ENCODE measurements around the gene IL20RA. TPM values are rescaled to one million over a fixed set of nuclear protein-coding genes. Genes with fewer than 3 reads are reported as not detected.

IL20RA gene
- total and polyA plus RNA-seq, 2 of the 13 experiments (the other 11 are each of a cell fraction or from before 2014, with no cell fraction given), result not detected

GRCh38 chr6:136968837-136969236, 75.9 kb downstream of the IL20RA start:
- H3K79me2 ChIP-seq (ENCODE audit: insufficient read depth, low read length), result no peaks in the 10 kb centered on the region
- no peaks in the 10 kb centered on the region for H3K9me3 ChIP-seq (ENCODE audit: low read length)
- POLR2A ChIA-PET, result no interaction called here
- H2AFZ ChIP-seq (ENCODE audit: low read length), result no peak overlapping the region
- H3K27me3 ChIP-seq (ENCODE audit: control insufficient read depth in 1 of 2, insufficient read depth in 2 of 2, low read length in 2 of 2), result peaks cover 0 to 7% of the 10 kb centered on the region in 2 experiments; a peak in 1 of 5 replicates
- TF ChIP-seq RAD51 (IDR thresholded peaks at IDR 0.05; ENCODE audit: borderline replicate concordance), result no peak
- TF ChIP-seq DBP (CRISPR knock-in tag; IDR thresholded peaks at IDR 0.05; ENCODE audit: not compliant biosample characterization), result no peak
- TF ChIP-seq TSC22D2 (CRISPR knock-in tag; IDR thresholded peaks at IDR 0.05; ENCODE audit: borderline replicate concordance), result no peak
- H3K4me2 ChIP-seq (ENCODE audit: low read depth, low read length), result no peak overlapping the region
- intact Hi-C loops (cut with micrococcal nuclease; ENCODE audit: unreplicated experiment), result loop anchor here (1.0 to 5.0 kb wide), 4 partner anchors 45 to 672 kb away; no protein-coding TSS in a partner anchor
- no peak for FAIRE-seq
- in situ Hi-C loops (cut with HindIII; ENCODE audit: extremely low pct_ligation_motif_present, low pct_unique_long_range_greater_than_20kb), result loop anchor here (25.0 kb wide), 1 partner anchor 668 kb away; no protein-coding TSS in a partner anchor
- no peak for DNase-seq (ENCODE audit: low spot score)
- no peaks in the 10 kb centered on the region for H3K36me3 ChIP-seq (replicated peaks in 1 of 2; ENCODE audit: control insufficient read depth in 1 of 2, insufficient read depth in 2 of 2, low read length in 2 of 2)
- H3K4me1 ChIP-seq (ENCODE audit: insufficient read depth, low read length), result no peaks in the 10 kb centered on the region
- BruUV-seq (replicated peaks), result no TSS peak
- H4K20me1 ChIP-seq (ENCODE audit: insufficient read depth, low read length), result no peaks in the 10 kb centered on the region
- H3K4me3 ChIP-seq (replicated peaks in 1 of 3; ENCODE audit: insufficient read depth in 1 of 3, low read depth in 2 of 3, low read length in 3 of 3), result no peak overlapping the region
- no peak overlapping the region for H3K9ac ChIP-seq (ENCODE audit: insufficient read depth, low read depth, low read length)
- WGBS (ENCODE audit: low lambda C conversion rate), result 34% methylated on average over 7 of the region's 7 CpGs
- CTCF ChIA-PET (ENCODE audit: low intra/inter-chr PET ratio, low total read pairs), result interaction anchor here (1.1 to 1.3 kb wide), 2 partner anchors 45 to 673 kb away, joined by 3 to 5 read pairs; no protein-coding TSS in a partner anchor
- H3K27ac ChIP-seq (ENCODE audit: extremely low read length, insufficient read depth, low read length), result no peak overlapping the region
- no peak for ATAC-seq

- peak; percentile 69 for DNase-seq (ENCODE audit: low spot score)
- no TSS peak for BruUV-seq (replicated peaks)
- H4K20me1 ChIP-seq (ENCODE audit: insufficient read depth, low read length), result no peaks in the 10 kb centered on the region
- 43% methylated on average over 19 of the region's 19 CpGs for WGBS (ENCODE audit: low lambda C conversion rate)
- no peaks in the 10 kb centered on the region for H3K36me3 ChIP-seq (replicated peaks in 1 of 2; ENCODE audit: control insufficient read depth in 1 of 2, insufficient read depth in 2 of 2, low read length in 2 of 2)
- POLR2A ChIA-PET, result no interaction called here
- no peaks in the 10 kb centered on the region for H3K4me1 ChIP-seq (ENCODE audit: insufficient read depth, low read length)
- H2AFZ ChIP-seq (ENCODE audit: low read length), result no peak overlapping the region
- H3K4me2 ChIP-seq (ENCODE audit: low read depth, low read length), result no peak overlapping the region
- FAIRE-seq, result peak; percentile 99
- intact Hi-C loops (cut with micrococcal nuclease; ENCODE audit: unreplicated experiment) (loop anchor here (1.0 to 5.0 kb wide), 4 partner anchors 46 to 673 kb away; no protein-coding TSS in a partner anchor), in situ Hi-C loops (cut with HindIII; ENCODE audit: extremely low pct_ligation_motif_present, low pct_unique_long_range_greater_than_20kb) (loop anchor here (25.0 kb wide), 1 partner anchor 669 kb away; no protein-coding TSS in a partner anchor)
- no peak overlapping the region for H3K4me3 ChIP-seq (replicated peaks in 1 of 3; ENCODE audit: insufficient read depth in 1 of 3, low read depth in 2 of 3, low read length in 3 of 3)
- H3K27ac ChIP-seq (ENCODE audit: extremely low read length, insufficient read depth, low read length), result no peak overlapping the region
- H3K9ac ChIP-seq (ENCODE audit: insufficient read depth, low read depth, low read length), result no peak overlapping the region
- H3K79me2 ChIP-seq (ENCODE audit: insufficient read depth, low read length), result no peaks in the 10 kb centered on the region
- peak; percentile 99 for ATAC-seq
- H3K9me3 ChIP-seq (ENCODE audit: low read length), result no peaks in the 10 kb centered on the region
- CTCF ChIA-PET (ENCODE audit: low intra/inter-chr PET ratio, low total read pairs), result interaction anchor here (0.9 to 1.3 kb wide), 3 partner anchors 45 to 674 kb away, joined by 3 to 5 read pairs (median 3); no protein-coding TSS in a partner anchor
- H3K27me3 ChIP-seq (ENCODE audit: control insufficient read depth in 1 of 2, insufficient read depth in 2 of 2, low read length in 2 of 2), result peaks cover 0 to 7% of the 10 kb centered on the region in 2 experiments; a peak in 1 of 5 replicates
- TF ChIP-seq STAG1 (CRISPR knock-in tag; IDR thresholded peaks at IDR 0.05), result peak; percentile 77
- no peak for TF ChIP-seq GABPA (IDR thresholded peaks at IDR 0.05; ENCODE audit: low read depth, low read length)
- TF ChIP-seq GABPA (CRISPR knock-in tag; IDR thresholded peaks at IDR 0.05; ENCODE audit: low read depth), result peak; percentile 52; the same call in 1 of the 2 replicates
- TF ChIP-seq RAD21 (CRISPR knock-in tag; IDR thresholded peaks at IDR 0.05), result peak; percentile 62
- no peak for TF ChIP-seq ZNF10 (CRISPR knock-in tag; IDR thresholded peaks at IDR 0.05; ENCODE audit: borderline replicate concordance, low read depth)
- TF ChIP-seq ZKSCAN1 (IDR thresholded peaks at IDR 0.05; ENCODE audit: low read length), result peak; percentile 94
- TF ChIP-seq CTCF (CRISPR knock-in tag; IDR thresholded peaks at IDR 0.05), result peak; percentile 83
- peak; percentile 37; the same call in 1 of the 2 replicates for TF ChIP-seq ZNF501 (CRISPR knock-in tag; IDR thresholded peaks at IDR 0.05)
- no peak for TF ChIP-seq FOXO1 (CRISPR knock-in tag; IDR thresholded peaks at IDR 0.05)
- peak; percentile 20 for TF ChIP-seq TEAD3 (CRISPR knock-in tag; optimal IDR thresholded peaks at IDR 0.05; ENCODE audit: borderline replicate concordance)
- no peak for TF ChIP-seq DMAP1 (CRISPR knock-in tag; IDR thresholded peaks at IDR 0.05)
- peak; percentile 35; the same call in 1 of the 2 replicates for TF ChIP-seq ETV5 (CRISPR knock-in tag; IDR thresholded peaks at IDR 0.05; ENCODE audit: borderline replicate concordance)
- TF ChIP-seq NR2C2 (CRISPR knock-in tag; IDR thresholded peaks at IDR 0.05; ENCODE audit: borderline replicate concordance), result peak; percentile 62; the same call in 1 of the 2 replicates
Measured at GRCh38 chr6:136967876-136968752, 76.7 kb downstream of the IL20RA start.
